ENCODE results near the gene EPS8. TPM values are rescaled to one million over a fixed set of nuclear protein-coding genes. Genes with fewer than 3 reads are reported as not detected.
"Not testable (repeated sequence)": the region's sequence is repeated elsewhere in the genome, so short reads cannot be mapped to it uniquely, and the experiment has no call there.

The EPS8 gene
- polyA plus RNA-seq, 5 donors, result 31.3 to 43.3 (median 37.4) TPM

- DNase-seq, result no peak
Measured at GRCh38 chr12:15763328-15763727, 25.9 kb downstream of the EPS8 start.

- not testable (repeated sequence) for DNase-seq
Measured at GRCh38 chr12:15762162-15762561, 27.0 kb downstream of the EPS8 start.

DNA sequence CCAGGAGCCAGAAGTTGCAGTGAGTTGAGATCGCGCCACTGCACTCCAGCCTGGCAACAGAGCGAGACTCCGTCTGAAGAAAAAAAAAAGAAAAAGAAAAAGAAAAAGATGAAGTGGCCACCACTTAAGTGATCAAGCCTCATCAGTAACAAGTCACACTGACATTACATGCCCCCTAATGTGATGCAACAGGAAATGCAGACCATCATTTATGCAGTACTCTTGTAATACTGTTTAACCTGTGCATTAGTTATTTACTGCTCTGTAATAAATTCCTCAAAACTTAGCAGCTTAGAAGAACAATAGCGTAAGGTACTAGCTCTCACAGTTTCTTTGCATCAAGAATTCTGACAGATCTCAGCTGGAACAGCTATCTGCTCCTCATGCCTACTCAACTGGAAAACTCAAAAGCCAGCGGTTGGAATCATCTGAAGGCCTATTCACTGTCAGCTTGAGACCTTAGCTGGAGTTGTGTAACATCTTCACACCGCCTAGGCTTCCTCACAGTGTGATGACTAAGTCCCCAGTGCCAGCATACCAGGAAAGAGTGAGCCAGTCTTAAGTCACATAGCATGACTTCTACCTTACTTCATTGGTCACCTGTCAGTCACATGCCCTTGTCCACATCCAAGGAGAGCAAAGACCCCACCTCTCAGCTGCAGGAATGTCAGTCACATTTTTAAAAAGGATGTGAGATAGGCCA is 31.5 kb downstream of the EPS8 start:
- DNase-seq, result no peak

DNA sequence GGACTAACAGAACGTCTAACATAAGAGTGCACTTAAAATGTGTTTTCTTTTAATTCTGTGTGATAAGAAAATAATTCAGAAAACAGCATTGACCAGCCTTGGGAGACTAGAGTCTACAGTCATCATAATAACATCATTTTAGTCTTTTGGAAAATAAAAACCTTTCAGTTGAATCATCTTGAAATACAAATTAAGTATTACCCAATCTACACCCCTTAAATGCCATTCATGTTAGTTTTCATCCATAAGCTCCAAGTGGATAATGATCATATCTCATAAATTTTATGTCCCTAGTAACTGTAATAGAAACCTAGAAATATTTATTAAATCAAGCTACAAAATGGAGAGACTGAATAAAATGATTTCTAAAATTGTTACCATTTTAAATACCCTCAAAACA is 32.4 kb downstream of the EPS8 start:
- DNase-seq, result no peak

DNA sequence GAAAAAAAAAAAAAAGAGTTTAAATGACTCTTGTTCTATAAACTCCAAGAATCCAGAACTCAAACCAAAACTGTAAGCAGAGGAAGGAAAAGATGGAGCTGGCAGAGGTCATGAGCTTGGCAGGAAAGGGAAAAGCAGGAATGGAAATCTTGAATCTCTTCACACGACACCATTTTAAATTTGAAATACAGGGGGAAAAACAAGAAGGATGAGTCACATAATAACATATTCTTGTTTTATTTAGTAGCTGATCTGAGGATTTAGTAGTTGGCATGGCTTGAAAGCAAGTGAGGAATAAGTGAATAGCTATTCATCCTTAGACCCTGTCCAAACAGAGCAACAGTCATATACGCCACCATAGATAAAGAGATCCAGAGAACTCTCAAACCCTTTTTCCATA is 35.0 kb downstream of the EPS8 start:
- DNase-seq, result no peak

DNA sequence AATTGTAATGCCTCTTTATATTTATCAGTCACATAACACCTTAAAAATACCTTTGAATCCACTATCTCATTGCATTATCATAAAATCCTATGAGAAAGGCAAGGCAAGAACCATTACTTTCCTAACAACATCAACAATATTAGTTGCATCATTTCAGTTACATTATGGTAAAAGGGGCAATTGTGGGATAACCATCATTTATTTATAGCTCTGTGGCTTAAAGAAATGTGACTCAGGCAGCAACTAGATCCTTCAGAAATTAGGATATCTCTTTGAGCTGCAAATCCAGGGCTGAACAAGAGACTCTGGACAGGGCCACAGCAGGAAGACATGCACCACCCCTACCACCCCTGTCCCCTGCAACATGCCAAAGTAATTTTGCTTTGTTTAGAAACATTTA is 36.4 kb downstream of the EPS8 start:
- no peak for DNase-seq

DNA sequence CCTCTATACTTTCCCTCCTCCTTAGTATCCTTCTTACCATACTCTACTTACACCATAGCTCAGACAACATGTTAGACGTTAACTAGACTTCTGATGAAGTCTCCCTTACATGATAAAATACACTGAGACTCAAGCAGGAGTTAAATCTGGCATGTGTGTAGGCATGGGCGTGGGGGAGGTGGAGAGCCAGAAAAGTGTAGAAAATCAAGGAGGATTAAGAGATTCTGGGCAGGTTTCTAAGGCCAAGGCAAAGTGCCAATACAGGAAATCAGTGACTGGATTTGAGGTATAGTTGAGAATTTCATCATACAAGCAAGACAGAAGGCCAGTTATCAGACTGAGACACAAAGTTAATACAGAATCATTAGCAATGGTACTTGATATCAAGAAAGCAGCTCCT is 37.4 kb downstream of the EPS8 start:
- no peak for DNase-seq

GRCh38 chr12:15749937-15750336 is 39.3 kb downstream of the EPS8 start:
- no peak for DNase-seq

DNA sequence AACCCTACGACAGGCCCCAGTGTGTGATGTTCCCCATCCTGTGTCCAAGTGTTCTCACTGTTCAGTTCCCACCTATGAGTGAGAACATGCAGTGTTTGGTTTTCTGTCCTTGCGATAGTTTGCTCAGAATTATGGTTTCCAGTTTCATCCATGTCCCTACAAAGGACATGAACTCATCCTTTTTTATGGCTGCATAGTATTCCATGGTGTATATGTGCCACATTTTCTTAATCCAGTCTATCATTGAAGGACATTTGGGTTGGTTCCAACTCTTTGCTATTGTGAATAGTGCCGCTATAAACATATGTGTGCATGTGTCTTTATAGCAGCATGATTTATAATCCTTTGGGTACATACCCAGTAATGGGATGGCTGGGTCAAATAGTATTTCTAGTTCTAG is 47.3 kb downstream of the EPS8 start:
- not testable (repeated sequence) for DNase-seq

DNA sequence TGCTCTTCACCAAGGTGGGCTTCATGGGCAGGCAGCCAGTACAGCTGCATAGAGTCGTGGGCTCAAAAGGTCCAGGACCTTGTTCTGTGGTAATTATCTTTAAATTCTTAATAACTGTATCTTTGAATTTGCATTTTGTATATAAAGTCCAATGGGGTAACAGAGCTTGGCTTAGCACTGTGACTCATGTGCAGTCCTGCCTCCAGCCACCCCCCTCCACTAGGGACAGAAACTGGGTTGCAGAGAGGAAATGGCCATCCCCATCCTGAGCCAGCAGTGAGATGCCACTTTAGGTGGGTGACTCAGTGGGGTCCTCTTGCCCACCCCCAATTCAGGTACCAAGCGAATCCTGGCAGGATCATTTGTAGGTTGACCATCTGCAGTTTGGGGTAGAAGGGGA is 48.1 kb downstream of the EPS8 start:
- DNase-seq, result no peak

DNA sequence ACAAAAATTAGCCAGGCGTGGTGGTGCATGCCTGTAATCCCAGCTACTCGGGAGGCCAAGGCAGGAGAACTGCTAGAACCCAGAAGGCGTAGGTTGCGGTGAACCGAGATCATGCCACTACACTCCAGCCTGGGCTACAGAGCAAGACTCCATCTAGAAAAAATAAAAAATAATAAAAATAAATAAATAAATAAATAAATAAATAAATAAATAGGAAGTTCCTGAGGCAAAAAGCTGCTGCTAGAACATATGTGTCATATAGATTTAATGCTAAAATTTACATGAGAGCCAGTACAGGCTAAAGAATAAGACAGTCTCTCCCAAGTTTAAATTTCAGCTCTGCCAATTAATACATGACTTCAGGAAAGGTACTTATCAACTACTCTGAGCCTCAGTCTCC is 48.8 kb downstream of the EPS8 start:
- DNase-seq, result not testable (repeated sequence)

GRCh38 chr12:15738438-15739015 is 50.7 kb downstream of the EPS8 start:
- no peak for DNase-seq

GRCh38 chr12:15735837-15736615 is 53.2 kb downstream of the EPS8 start:
- DNase-seq, result no peak

DNA sequence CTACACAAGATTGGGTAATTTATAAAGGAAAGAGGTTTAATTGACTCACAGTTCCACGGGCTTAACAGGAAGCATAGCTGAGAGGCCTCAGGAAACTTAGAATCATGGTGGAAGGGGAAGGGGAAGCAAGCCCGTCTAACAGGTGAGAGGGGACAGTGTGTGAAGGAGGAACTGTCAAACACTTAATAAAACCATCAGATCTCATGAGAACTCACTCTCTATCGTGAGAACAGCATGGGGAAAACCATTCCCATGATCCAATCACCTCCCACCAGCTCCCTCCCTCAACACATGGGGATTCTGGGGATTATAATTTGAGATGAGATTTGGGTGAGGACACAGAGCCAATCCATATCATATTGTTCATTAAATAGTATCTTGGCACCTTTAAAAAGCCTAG is 56.1 kb downstream of the EPS8 start:
- DNase-seq, result no peak

GRCh38 chr12:15732341-15733061 is 56.7 kb downstream of the EPS8 start:
- DNase-seq, result no peak

- DNase-seq, result no peak
Measured at GRCh38 chr12:15731940-15732339, 57.2 kb downstream of the EPS8 start.

GRCh38 chr12:15729097-15729496 is 60.1 kb downstream of the EPS8 start:
- no peak for DNase-seq

GRCh38 chr12:15728118-15728598 is 61.0 kb downstream of the EPS8 start:
- no peak for DNase-seq

- DNase-seq, result no peak
Measured at GRCh38 chr12:15726878-15727150, 62.4 kb downstream of the EPS8 start.

- DNase-seq, result no peak
Measured at GRCh38 chr12:15726027-15726877, 62.9 kb downstream of the EPS8 start.

- no peak for DNase-seq
Measured at GRCh38 chr12:15722951-15723350, 66.2 kb downstream of the EPS8 start.

Measured in right lung (tissue), 5 donors.